GM12892 (cell line): ENCODE measurements around the gene C17orf75.

Experiments
- POLR2A ChIP-seq: IDR thresholded peaks from 2 replicates; pipeline ENCODE4 v1.6.1; 2011; ENCODE audit warnings: low read depth, low read length, control low read depth
- POLR2AphosphoS5 ChIP-seq: IDR thresholded peaks from 2 replicates; pipeline ENCODE4 v1.6.1; 2011; ENCODE audit warnings: low read depth, low read length, control low read depth

DNA sequence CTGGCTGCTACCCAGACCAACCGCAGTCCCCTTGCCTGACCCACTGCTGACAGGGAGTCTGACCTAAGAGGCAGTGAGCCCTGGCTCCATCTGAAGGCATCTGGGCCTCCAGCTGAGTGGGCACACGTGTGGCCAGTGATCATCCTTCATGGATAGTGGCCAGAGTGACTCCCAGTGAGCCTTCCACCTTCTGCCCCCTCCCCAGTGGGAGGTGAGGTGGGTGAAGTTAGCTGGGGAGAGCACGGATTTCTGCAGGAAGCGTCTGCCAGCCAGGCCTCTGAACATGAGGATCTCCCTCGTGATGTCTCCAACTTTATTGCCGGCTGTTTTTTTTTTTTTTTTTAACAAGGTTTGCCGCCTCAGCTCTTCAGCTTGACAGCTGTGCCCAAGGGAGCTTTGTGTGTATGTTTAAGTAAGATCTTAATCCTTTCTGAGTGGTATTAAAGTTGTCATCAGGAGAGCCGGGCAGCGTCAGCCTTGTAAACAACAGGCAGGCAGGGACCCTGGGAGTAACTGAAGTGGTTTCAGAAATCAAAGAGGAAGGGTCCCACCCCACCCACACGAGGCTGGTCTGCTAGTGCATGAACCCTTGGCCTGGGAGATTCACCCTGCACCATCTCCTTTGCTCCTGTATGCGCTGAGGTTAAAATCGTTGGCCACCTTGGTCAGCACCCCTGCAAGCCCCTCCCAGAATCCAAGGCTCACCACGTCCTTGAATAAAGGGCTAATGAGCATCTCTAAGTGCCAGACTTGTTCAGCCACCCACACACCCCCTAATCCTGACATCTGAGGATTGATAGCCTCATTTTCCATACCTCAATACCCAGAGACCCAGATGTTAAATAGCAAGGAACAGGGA is 43.0 kb downstream of the C17orf75 start:
- TF ChIP-seq POLR2AphosphoS5 (no peak), POLR2A (no peak)
